Measurements from ENCODE around the gene ATM. TPM values are rescaled to one million over a fixed set of nuclear protein-coding genes. Genes with fewer than 3 reads are reported as not detected.

ATM gene
- total RNA-seq, 1 experiment from 2014 or later, result 72.5 TPM

DNA sequence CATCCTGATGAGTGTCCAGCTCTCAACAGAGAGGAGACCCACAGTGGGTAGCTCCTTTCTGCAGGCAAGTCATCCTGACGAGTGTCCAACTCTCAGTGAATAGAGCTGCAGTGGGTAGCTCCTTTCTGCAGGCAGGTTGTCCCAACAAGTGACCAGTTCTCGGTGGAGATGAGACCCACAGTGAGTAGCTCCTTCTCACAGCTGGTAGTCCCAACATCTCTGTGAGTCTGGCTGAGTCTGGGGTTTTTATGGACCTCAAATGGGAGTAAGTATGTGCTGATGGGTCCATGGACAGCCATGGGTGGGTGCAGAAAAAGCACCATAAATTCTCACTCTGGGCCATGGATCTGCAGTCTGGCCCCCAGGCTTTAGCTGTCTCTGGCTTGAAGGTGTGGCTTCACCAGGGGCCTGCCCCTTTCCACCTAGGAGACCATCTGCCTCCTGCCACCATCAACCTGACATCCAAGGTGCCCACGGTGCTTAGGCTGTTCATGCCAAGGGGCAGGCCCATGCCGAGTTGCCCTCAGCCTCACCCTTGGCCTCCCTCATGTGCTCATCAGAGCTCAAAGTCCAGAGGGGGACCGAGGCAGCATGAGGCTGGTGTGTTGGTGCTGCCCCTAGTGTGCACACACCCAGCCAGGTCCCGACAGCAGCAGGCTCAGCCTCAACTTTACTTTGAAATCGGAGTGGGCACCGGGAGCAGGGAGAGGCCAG lies 15.7 kb upstream of the ATM start:
- no TSS peak for BruUV-seq (replicated peaks)
- no peak overlapping the region for H3K4me3 ChIP-seq (ENCODE audit: low read depth, low read length, poor library complexity, severe bottlenecking)
- no peak for TF ChIP-seq EZH2 (IDR thresholded peaks at IDR 0.05; ENCODE audit: borderline replicate concordance, low read depth, low read length, poor library complexity, severe bottlenecking)
- TF ChIP-seq, protein P1, sequence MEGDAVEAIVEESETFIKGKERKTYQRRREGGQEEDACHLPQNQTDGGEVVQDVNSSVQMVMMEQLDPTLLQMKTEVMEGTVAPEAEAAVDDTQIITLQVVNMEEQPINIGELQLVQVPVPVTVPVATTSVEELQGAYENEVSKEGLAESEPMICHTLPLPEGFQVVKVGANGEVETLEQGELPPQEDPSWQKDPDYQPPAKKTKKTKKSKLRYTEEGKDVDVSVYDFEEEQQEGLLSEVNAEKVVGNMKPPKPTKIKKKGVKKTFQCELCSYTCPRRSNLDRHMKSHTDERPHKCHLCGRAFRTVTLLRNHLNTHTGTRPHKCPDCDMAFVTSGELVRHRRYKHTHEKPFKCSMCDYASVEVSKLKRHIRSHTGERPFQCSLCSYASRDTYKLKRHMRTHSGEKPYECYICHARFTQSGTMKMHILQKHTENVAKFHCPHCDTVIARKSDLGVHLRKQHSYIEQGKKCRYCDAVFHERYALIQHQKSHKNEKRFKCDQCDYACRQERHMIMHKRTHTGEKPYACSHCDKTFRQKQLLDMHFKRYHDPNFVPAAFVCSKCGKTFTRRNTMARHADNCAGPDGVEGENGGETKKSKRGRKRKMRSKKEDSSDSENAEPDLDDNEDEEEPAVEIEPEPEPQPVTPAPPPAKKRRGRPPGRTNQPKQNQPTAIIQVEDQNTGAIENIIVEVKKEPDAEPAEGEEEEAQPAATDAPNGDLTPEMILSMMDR (conservative IDR thresholded peaks at IDR 0.05; ENCODE audit: low read depth, low read length), result no peak
- CTCF ChIA-PET, result no interaction called here
- intact Hi-C loops (cut with micrococcal nuclease; ENCODE audit: unreplicated experiment), result no loop called here
- H3K27me3 ChIP-seq (replicated peaks; ENCODE audit: insufficient read depth, low read depth, low read length, poor library complexity), result no peaks in the 10 kb centered on the region
- POLR2A ChIA-PET (ENCODE audit: low non-redundant PET), result interaction anchor here (0.5 kb wide), 1 partner anchor 22 kb away, joined by 3 read pairs; no protein-coding TSS in a partner anchor
- peaks cover 66% of the 10 kb centered on the region for H3K36me3 ChIP-seq (ENCODE audit: insufficient read depth, low read length, poor library complexity, severe bottlenecking)
- H3K9me3 ChIP-seq (ENCODE audit: low read depth, low read length, poor library complexity, severe bottlenecking), result peaks cover 8% of the 10 kb centered on the region
- DNase-seq (ENCODE audit: low spot score), result no peak
- no peaks in the 10 kb centered on the region for H3K4me1 ChIP-seq (ENCODE audit: insufficient read depth, low read length, poor library complexity, severe bottlenecking)
- no peak overlapping the region for H3K27ac ChIP-seq (ENCODE audit: low read depth, low read length, poor library complexity, severe bottlenecking)

DNA sequence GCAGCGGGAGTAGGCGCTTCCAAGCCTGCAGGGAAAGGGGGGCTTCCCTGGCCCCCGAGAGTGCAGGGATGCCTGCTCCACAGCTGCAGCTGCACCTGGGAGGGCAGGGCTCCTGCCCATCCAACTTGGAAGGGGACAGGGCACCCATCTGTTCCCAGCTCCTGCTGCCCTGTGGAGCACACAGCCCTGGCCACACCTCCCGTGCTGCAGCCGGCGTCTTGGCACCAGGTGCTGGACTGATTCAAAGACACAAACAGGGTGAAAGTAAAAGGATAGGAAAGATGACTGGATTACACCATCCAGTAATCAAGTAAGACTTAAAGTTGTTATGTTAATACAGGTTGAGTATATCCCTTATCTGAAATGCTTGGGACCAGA lies 15.2 kb upstream of the ATM start:
- POLR2A ChIA-PET (ENCODE audit: low non-redundant PET), result no interaction called here

GRCh38 chr11:108210441-108210840 lies 12.4 kb upstream of the ATM start:
- Histone ChIP-seq H3K27ac (ENCODE audit: low read depth, low read length, poor library complexity, severe bottlenecking) (no peak overlapping the region), H3K4me1 (ENCODE audit: insufficient read depth, low read length, poor library complexity, severe bottlenecking) (no peaks in the 10 kb centered on the region), H3K4me3 (ENCODE audit: low read depth, low read length, poor library complexity, severe bottlenecking) (no peak overlapping the region), H3K9me3 (ENCODE audit: low read depth, low read length, poor library complexity, severe bottlenecking) (peaks cover 3% of the 10 kb centered on the region), H3K36me3 (ENCODE audit: insufficient read depth, low read length, poor library complexity, severe bottlenecking) (peaks cover 50% of the 10 kb centered on the region), H3K27me3 (replicated peaks; ENCODE audit: insufficient read depth, low read depth, low read length, poor library complexity) (no peaks in the 10 kb centered on the region)
- DNase-seq (ENCODE audit: low spot score), result no peak
- CTCF ChIA-PET, result no interaction called here
- intact Hi-C loops (cut with micrococcal nuclease; ENCODE audit: unreplicated experiment), result no loop called here
- BruUV-seq (replicated peaks), result no TSS peak
- TF ChIP-seq, protein P1 (conservative IDR thresholded peaks at IDR 0.05; ENCODE audit: low read depth, low read length), result no peak
- no peak for TF ChIP-seq EZH2 (IDR thresholded peaks at IDR 0.05; ENCODE audit: borderline replicate concordance, low read depth, low read length, poor library complexity, severe bottlenecking)
- POLR2A ChIA-PET (ENCODE audit: low non-redundant PET), result no interaction called here

More for the DNA sequence above, 15.2 kb upstream of the ATM start:
- TF ChIP-seq, protein P1 (conservative IDR thresholded peaks at IDR 0.05; ENCODE audit: low read depth, low read length), result no peak
- TF ChIP-seq EZH2 (IDR thresholded peaks at IDR 0.05; ENCODE audit: borderline replicate concordance, low read depth, low read length, poor library complexity, severe bottlenecking), result no peak
- Histone ChIP-seq H3K27ac (ENCODE audit: low read depth, low read length, poor library complexity, severe bottlenecking) (no peak overlapping the region), H3K4me1 (ENCODE audit: insufficient read depth, low read length, poor library complexity, severe bottlenecking) (no peaks in the 10 kb centered on the region), H3K4me3 (ENCODE audit: low read depth, low read length, poor library complexity, severe bottlenecking) (no peak overlapping the region), H3K27me3 (replicated peaks; ENCODE audit: insufficient read depth, low read depth, low read length, poor library complexity) (no peaks in the 10 kb centered on the region), H3K9me3 (ENCODE audit: low read depth, low read length, poor library complexity, severe bottlenecking) (peaks cover 8% of the 10 kb centered on the region), H3K36me3 (ENCODE audit: insufficient read depth, low read length, poor library complexity, severe bottlenecking) (peaks cover 67% of the 10 kb centered on the region)
- intact Hi-C loops (cut with micrococcal nuclease; ENCODE audit: unreplicated experiment), result no loop called here
- DNase-seq (ENCODE audit: low spot score), result no peak
- CTCF ChIA-PET, result no interaction called here
- BruUV-seq (replicated peaks), result no TSS peak

Data from A673 (cell line).